HG03039 (cell line): ENCODE measurements around the gene SOST.

Source experiments
- ATAC-seq: cut with Tn5 transposase; IDR thresholded peaks from one replicate; pipeline ENCODE4 v1.9.1; 2021; ENCODE audit warnings: mild to moderate bottlenecking, moderate library complexity; ENCODE audit not compliant: unreplicated experiment

Gene SOST

GRCh38 chr17:43745541-43745940, 13.1 kb downstream of the SOST start:
- ATAC-seq = no peak

GRCh38 chr17:43741636-43742035, 17.0 kb downstream of the SOST start:
- ATAC-seq = no peak

- no peak for ATAC-seq
These were observed 18.1 kb downstream of the SOST start for GRCh38 chr17:43740541-43740940.

GRCh38 chr17:43737722-43738121, 20.9 kb downstream of the SOST start:
- no peak for ATAC-seq

GRCh38 chr17:43736389-43736788, 22.2 kb downstream of the SOST start:
- no peak for ATAC-seq

GRCh38 chr17:43734376-43734775, 24.2 kb downstream of the SOST start:
- no peak for ATAC-seq

- no peak for ATAC-seq
These were observed 24.6 kb downstream of the SOST start for GRCh38 chr17:43733956-43734355.

GRCh38 chr17:43732958-43733357, 25.6 kb downstream of the SOST start:
- no peak for ATAC-seq

GRCh38 chr17:43728081-43728480, 30.5 kb downstream of the SOST start:
- no peak for ATAC-seq

GRCh38 chr17:43723697-43724359, 34.8 kb downstream of the SOST start:
- ATAC-seq = no peak

- no peak for ATAC-seq
These were observed 35.5 kb downstream of the SOST start for GRCh38 chr17:43722870-43723665.

GRCh38 chr17:43722269-43722619, 36.3 kb downstream of the SOST start:
- ATAC-seq = no peak

GRCh38 chr17:43721537-43722268, 36.9 kb downstream of the SOST start:
- ATAC-seq = no peak

GRCh38 chr17:43720311-43721060, 38.1 kb downstream of the SOST start:
- peak; percentile 60 for ATAC-seq

GRCh38 chr17:43719578-43719977, 39.0 kb downstream of the SOST start:
- no peak for ATAC-seq

GRCh38 chr17:43718544-43718943, 40.0 kb downstream of the SOST start:
- no peak for ATAC-seq

- ATAC-seq = no peak
These were observed 40.7 kb downstream of the SOST start for GRCh38 chr17:43717913-43718312.

- no peak for ATAC-seq
These were observed 44.0 kb downstream of the SOST start for GRCh38 chr17:43714465-43715149.

- no peak for ATAC-seq
These were observed 45.0 kb downstream of the SOST start for GRCh38 chr17:43713494-43714162.

GRCh38 chr17:43712397-43712796, 46.2 kb downstream of the SOST start:
- ATAC-seq = no peak
